Loucy (cell line): ENCODE data around the gene PPP2R2B.

Source experiments
- H2AFZ ChIP-seq: fragments of 200-600 bp; sonication (generic); 2 replicates; pipeline ENCODE4 v1.6.0; 2016; ENCODE audit warnings: antibody characterized with exemption, mild to moderate bottlenecking, low read length, moderate library complexity
- H3F3A ChIP-seq: fragments of 200-600 bp; 2 replicates; pipeline ENCODE4 v1.6.0; 2016; ENCODE audit warnings: antibody characterized with exemption, low read depth, mild to moderate bottlenecking
- H3K27me3 ChIP-seq: fragments of 200-600 bp; sonication (generic); 2 replicates; pipeline ENCODE4 v1.6.1; 2014; ENCODE audit warnings: low read length, mild to moderate bottlenecking; ENCODE audit not compliant: insufficient read depth, poor library complexity, severe bottlenecking
- H3K36me3 ChIP-seq: fragments of 200-600 bp; sonication (generic); 2 replicates; pipeline ENCODE4 v1.6.1; 2016; ENCODE audit warnings: low read length; ENCODE audit not compliant: insufficient read depth
- H3K4me1 ChIP-seq: fragments of 200-600 bp; sonication (generic); 2 replicates; pipeline ENCODE4 v1.5.1; 2014; ENCODE audit warnings: low read length, mild to moderate bottlenecking; ENCODE audit not compliant: insufficient read depth, poor library complexity, severe bottlenecking
- H3K4me2 ChIP-seq: fragments of 200-600 bp; sonication (generic); 2 replicates; pipeline ENCODE4 v1.6.0; 2014; ENCODE audit warnings: antibody characterized with exemption, low read length, low read depth, mild to moderate bottlenecking; ENCODE audit not compliant: poor library complexity, severe bottlenecking
- H3K4me3 ChIP-seq: fragments of 200-600 bp; sonication (generic); 2 replicates; pipeline ENCODE4 v1.5.1; 2014; ENCODE audit warnings: low read length, mild to moderate bottlenecking, mixed read lengths; ENCODE audit not compliant: poor library complexity, severe bottlenecking
- H3K79me2 ChIP-seq: fragments of 200-600 bp; sonication (generic); 2 replicates; pipeline ENCODE4 v1.6.1; 2014; ENCODE audit warnings: low read length; ENCODE audit not compliant: insufficient read depth
- H3K9ac ChIP-seq: fragments of 200-600 bp; sonication (generic); 2 replicates; pipeline ENCODE4 v1.6.0; 2014; ENCODE audit warnings: mild to moderate bottlenecking, low read depth, low read length, moderate library complexity; ENCODE audit not compliant: poor library complexity, severe bottlenecking
- H3K9me2 ChIP-seq: fragments of 200-600 bp; sonication (generic); replicated peaks from 2 replicates; pipeline ENCODE4 v1.6.1; 2016; ENCODE audit warnings: low read depth, low read length, mixed read lengths
- H3K9me3 ChIP-seq: fragments of 200-600 bp; sonication (generic); 2 replicates; pipeline ENCODE4 v1.6.1; 2014; ENCODE audit warnings: mild to moderate bottlenecking, antibody characterized with exemption, low read length, low read depth; ENCODE audit not compliant: insufficient read depth
- H4K20me1 ChIP-seq: fragments of 200-600 bp; sonication (generic); 2 replicates; pipeline ENCODE4 v1.6.0; 2014; ENCODE audit warnings: antibody characterized with exemption, low read length, mild to moderate bottlenecking; ENCODE audit not compliant: insufficient read depth, poor library complexity, severe bottlenecking
- CTCF ChIP-seq: fragments of 200-600 bp; sonication (generic); conservative IDR thresholded peaks from 2 replicates; pipeline ENCODE4 v1.5.1; 2014; ENCODE audit warnings: mild to moderate bottlenecking, antibody characterized with exemption, low read length
- EZH2phosphoT487 ChIP-seq: fragments of 200-600 bp; IDR thresholded peaks from 2 replicates; pipeline ENCODE4 v1.6.1; 2018; ENCODE audit warnings: antibody characterized with exemption, mild to moderate bottlenecking, moderate library complexity, borderline replicate concordance

PPP2R2B gene

GRCh38 chr5:146884066-146884626 is 5.6 kb upstream of the PPP2R2B start:
- H3K4me3 ChIP-seq = no peak overlapping the region
- H3K9me2 ChIP-seq = no peaks in the 10 kb centered on the region
- H2AFZ ChIP-seq = no peak overlapping the region
- H3K27me3 ChIP-seq = no peaks in the 10 kb centered on the region
- no peak overlapping the region for H3K4me2 ChIP-seq
- no peaks in the 10 kb centered on the region for H3K9me3 ChIP-seq
- no peaks in the 10 kb centered on the region for H3K36me3 ChIP-seq
- H4K20me1 ChIP-seq = no peaks in the 10 kb centered on the region
- no peak overlapping the region for H3K9ac ChIP-seq
- no peak for TF ChIP-seq CTCF
- TF ChIP-seq EZH2phosphoT487 = no peak
- H3K79me2 ChIP-seq = no peaks in the 10 kb centered on the region
- H3K4me1 ChIP-seq = no peaks in the 10 kb centered on the region
- H3F3A ChIP-seq = no peaks in the 10 kb centered on the region

DNA sequence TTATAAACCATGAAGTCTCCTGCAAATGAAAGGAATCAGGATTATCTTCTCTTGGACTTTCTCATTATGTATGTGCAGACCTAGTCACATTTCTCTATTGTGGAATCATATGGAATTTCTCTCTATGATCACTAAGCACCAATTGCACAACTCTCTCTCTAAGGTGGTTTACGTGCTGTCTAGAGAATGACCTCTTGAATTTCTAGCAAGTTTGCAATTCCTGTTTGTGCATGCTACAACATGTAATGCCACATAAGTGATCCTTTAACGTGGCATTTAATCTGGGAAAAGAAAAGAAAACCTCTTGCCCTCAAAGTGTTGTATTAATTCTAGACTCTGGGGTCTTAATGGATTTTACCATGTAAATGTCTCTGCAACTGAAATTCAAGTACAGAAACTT is 5.0 kb upstream of the PPP2R2B start:
- no peaks in the 10 kb centered on the region for H3K9me3 ChIP-seq
- no peaks in the 10 kb centered on the region for H3K27me3 ChIP-seq
- H3K9ac ChIP-seq = no peak overlapping the region
- H3K4me1 ChIP-seq = no peaks in the 10 kb centered on the region
- no peak overlapping the region for H3K4me3 ChIP-seq
- no peaks in the 10 kb centered on the region for H3K9me2 ChIP-seq
- H4K20me1 ChIP-seq = no peaks in the 10 kb centered on the region
- no peaks in the 10 kb centered on the region for H3K79me2 ChIP-seq
- no peaks in the 10 kb centered on the region for H3K36me3 ChIP-seq
- H3K4me2 ChIP-seq = no peak overlapping the region
- TF ChIP-seq EZH2phosphoT487 (no peak), CTCF (no peak)
- H2AFZ ChIP-seq = no peak overlapping the region
- H3F3A ChIP-seq = no peaks in the 10 kb centered on the region

DNA sequence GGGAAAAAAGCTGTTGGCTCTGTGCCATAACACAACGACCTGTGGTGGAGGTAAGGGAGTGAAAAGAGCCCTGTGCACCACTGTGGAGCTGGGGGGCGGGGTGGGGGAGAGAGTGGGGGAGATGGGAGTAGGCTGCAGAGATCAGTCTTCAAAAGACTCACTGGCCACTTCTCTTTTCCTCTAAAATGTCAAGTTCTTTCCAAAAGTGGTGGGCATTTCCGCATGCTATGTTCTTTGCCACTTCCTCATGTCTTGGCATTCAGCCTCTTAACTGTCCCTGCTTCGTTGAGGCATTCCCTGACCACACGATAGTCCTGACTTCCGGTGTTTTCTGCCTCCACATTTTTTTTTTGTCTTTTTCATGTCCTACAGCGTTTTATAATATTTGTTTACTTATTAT is 2.4 kb upstream of the PPP2R2B start:
- Histone ChIP-seq H3K36me3 (no peaks in the 10 kb centered on the region), H3K9me2 (no peaks in the 10 kb centered on the region), H3K79me2 (no peaks in the 10 kb centered on the region), H3K4me1 (no peaks in the 10 kb centered on the region), H3K9ac (no peak overlapping the region), H3K9me3 (no peaks in the 10 kb centered on the region), H4K20me1 (no peaks in the 10 kb centered on the region), H3K4me3 (no peak overlapping the region), H2AFZ (no peak overlapping the region), H3F3A (no peaks in the 10 kb centered on the region), H3K4me2 (no peak overlapping the region), H3K27me3 (no peaks in the 10 kb centered on the region)
- TF ChIP-seq EZH2phosphoT487 (no peak), CTCF (no peak)
